Peyer's patch (tissue), 4 donors: Measurements from ENCODE around the gene TOPAZ1.

Experiments used
- CTCF ChIP-seq, 6 experiments: fragments of 450-650 bp in 4 of 6; fragments of 200-600 bp in 2 of 6; sonication (generic) in 1 of 6; IDR thresholded peaks; one replicate each; pipeline ENCODE4 v1.5.1; 2017 to 2019; ENCODE audit warnings: antibody characterized with exemption in 6 of 6, mild to moderate bottlenecking in 3 of 6, moderate library complexity in 1 of 6
- POLR2A ChIP-seq, 2 donors: fragments of 450-650 bp; IDR thresholded peaks; one replicate each; pipeline ENCODE4 v1.5.1; 2017; ENCODE audit warnings: antibody characterized with exemption in 2 of 2, mild to moderate bottlenecking in 2 of 2, moderate library complexity in 2 of 2

GRCh38 chr3:44339181-44340057 is 97.7 kb downstream of the TOPAZ1 start:
- TF ChIP-seq POLR2A (IDR thresholded peaks at IDR 0.05), result no peak
- no peak for TF ChIP-seq CTCF (IDR thresholded peaks at IDR 0.05)
